ENCODE results near the gene LAMB2. TPM values are rescaled to one million over a fixed set of nuclear protein-coding genes. Genes with fewer than 3 reads are reported as not detected.

LAMB2 gene
- total RNA-seq, 1 experiment from 2014 or later = 40.1 TPM

DNA sequence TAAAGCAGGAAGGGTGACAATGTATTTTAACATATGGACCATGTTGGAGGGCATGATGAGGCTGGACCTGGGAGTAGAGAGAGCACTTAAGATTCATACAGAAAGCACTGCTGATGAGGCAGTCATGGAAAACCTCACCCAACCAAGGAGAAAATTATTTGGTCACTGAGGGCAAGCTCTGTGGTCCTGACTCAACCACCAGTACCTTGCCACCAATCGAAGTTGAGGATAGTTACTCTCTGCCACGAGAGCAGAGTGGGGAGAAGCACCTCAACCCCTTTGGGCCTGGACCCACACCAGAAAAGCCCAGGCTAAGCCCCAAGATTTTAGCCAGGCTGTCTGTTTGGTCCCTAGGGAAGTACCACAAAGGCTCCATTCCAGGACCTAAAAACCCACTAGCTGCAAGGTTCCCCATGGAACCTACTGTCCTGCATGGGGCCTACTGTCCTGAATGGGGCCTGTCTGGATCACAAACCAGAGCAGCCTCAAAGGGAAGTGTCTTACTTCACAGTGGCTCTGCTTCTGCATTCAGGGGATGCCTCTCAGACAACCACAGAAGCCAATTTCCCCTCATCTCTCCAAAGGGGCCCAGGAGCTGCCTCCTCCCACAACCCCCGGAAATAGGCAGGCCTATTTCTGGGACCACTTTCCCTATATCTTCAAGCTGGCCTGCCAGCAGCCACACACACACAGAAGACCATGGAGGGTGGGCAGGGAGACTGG is 29.1 kb upstream of the LAMB2 start:
- DNase-seq (ENCODE audit: low read depth) = no peak

DNA sequence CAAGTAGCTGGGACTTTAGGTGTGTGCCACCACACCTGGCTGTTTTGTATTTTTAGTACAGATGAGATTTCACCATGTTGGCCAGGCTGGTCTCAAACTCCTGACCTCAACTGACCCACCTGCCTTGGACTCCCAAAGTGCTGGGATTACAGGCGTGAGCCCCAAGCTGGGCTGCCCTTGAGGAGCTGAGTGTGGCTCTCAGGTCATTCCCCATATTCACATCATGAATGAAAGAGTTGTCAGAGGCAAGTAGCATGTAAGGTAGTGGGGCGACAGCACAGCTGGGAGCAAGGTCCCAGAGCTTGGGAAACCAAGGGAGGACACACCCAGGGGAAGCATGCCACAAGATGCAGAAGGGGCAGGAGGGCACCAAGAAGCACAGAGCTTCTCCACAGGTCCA is 28.3 kb upstream of the LAMB2 start:
- no peak for DNase-seq (ENCODE audit: low read depth)

- DNase-seq (ENCODE audit: low read depth) = no peak
These were observed 25.9 kb upstream of the LAMB2 start for GRCh38 chr3:49158792-49159191.

DNA sequence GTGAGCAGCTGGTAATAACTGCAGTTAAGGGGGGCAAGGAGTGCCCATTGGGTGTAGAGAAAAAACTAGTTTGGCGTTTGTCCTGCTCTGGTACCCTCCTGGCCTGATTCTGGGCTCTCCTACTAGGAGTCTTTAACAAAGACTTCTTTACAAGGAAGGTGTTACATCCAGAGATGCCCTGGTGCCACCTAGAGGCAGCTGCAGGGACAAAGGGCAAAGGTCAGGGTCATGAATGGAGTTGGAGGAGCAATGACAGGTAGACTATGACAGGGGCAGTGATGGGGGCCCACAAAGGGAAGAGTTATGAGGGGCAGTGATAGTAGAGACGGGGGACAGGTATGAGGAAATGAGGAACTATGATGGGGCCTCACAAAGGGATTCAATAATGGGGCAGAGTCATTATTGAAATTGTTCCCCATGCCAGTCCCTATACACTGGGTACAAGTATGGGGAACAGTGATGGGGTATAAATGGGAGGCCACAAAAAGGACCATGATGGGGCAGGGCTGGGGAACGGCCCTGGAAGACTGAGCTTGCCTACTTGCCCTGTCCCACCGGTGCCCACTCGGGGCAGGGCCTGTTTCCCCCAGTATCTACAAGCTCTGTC is 25.4 kb upstream of the LAMB2 start:
- DNase-seq (ENCODE audit: low read depth) = peak; percentile 21

GRCh38 chr3:49157289-49157688 is 24.4 kb upstream of the LAMB2 start:
- no peak for DNase-seq (ENCODE audit: low read depth)

- DNase-seq (ENCODE audit: low read depth) = no peak
These were observed 20.6 kb upstream of the LAMB2 start for GRCh38 chr3:49153349-49153912.

GRCh38 chr3:49151610-49152009 is 18.8 kb upstream of the LAMB2 start:
- no peak for DNase-seq (ENCODE audit: low read depth)

- DNase-seq (ENCODE audit: low read depth) = no peak
These were observed 15.3 kb upstream of the LAMB2 start for GRCh38 chr3:49148159-49148558.

- no peak for DNase-seq (ENCODE audit: low read depth)
These were observed 7.2 kb upstream of the LAMB2 start for GRCh38 chr3:49140080-49140479.

GRCh38 chr3:49135499-49135898 is 2.6 kb upstream of the LAMB2 start:
- no peak for DNase-seq (ENCODE audit: low read depth)

DNA sequence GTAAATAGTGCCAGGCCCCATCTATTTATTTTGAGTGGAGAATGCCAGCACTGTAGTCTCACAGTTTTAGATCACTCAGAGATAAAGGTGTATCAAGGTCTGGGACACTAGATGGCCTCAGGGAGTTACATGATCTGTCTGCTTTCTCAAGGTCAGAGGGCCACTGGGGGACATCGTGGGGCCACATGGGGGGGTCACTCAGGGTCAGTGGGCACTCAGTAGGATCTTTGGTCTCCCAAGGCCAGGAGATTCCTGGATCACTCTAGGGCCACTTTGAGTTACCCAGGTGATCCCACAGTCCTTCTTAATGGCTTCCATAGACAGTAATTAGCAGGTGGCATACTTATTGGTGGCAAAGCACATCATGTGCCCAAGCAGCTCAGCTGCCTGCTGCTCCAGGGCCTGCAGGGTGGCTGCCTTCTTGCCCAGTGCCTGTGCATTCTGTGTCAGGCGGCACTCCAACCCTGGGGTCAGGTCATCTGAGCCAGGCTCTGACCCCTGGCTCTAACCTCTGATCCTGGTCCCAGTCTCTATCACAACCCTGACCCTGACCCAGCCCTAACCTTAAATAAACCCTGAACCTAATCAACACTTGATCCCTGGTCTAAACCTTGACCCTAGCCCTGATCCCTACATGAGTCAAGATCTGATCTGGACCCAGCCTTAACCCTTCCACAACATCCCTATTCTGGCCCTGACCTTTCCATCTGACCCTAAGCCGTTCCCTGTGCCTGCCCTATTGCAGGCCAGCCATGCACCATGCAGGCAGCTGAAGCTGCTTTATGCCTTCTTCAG is 1.8 kb upstream of the LAMB2 start:
- DNase-seq (ENCODE audit: low read depth) = no peak

DNA sequence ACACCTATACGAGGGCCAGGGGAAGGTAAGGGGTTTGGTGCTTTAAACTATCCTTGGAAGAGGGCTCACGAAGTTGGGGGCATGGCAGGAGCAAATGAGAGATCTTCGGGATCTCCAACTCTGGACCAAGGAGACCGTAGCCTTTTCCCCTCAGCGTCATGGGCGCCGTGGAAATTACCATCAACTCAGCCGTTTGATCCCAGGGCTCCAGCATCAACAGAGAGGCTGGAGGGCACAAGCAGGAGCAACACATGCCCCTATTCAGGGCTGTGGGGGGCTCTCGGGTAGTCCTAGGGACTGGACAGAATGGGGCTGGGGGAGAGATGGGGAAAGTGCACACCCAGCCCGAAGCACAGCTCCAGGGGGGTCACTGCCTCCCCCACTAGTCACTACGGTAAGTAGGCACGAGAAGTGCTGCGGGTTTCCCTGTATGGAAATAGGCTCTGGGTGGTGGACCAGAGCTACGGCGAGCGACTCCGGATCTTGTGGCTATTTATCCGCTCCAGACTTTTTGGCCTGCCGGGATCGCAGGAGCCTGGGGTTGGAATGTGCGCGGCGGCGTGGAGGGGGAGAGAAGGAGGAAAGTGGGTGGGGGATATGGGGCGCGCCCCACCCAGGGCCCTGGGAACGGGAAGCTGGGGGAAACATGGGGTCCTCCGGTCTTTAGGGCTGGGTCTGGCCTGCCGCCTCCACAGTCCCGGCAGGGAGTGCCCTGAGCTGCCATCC is 539 bp upstream of the LAMB2 start:
- peak; percentile 82 for DNase-seq (ENCODE audit: low read depth)

GRCh38 chr3:49132073-49132436 is 795 bp downstream of the LAMB2 start:
- no peak for DNase-seq (ENCODE audit: low read depth)

DNA sequence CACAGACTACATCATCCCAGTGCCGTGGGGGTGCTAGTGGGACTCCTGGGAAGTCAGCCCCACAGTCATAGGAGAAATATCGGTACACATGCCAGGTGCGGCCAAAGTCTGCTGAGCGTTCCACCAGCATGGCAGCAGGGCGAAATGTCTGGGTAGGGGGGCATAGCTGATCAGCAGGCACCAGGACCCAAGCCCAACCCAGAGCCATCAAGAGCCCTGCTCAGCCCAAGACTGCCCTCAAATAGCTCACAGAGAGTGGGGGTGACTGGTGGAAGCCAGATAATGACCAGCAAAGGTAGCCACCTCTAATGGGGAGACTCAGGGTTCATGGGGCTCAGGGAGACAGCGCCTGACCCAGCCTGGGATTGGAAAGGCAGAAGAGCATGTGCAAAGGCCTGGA is 1.3 kb downstream of the LAMB2 start:
- no peak for DNase-seq (ENCODE audit: low read depth)

DNA sequence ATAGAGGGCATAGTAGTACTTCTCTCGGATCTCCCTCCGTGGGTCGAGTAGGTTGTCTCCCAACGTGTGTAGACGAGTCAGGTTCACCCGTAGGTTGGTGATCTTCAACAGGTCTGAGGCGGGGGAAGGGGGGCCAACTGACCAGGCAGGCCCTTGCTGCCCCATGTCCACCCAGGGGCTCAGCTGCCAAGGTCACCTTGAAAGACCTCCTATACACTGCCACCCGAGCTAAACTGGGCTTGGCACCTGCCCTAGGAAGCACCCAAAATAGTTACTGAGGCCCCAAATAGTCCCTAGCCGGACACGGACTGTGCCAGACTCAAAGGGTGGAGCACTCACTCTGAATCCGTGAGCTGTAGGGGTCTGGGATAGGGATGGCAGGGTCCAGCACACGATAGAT is 1.8 kb downstream of the LAMB2 start:
- DNase-seq (ENCODE audit: low read depth) = no peak

- DNase-seq (ENCODE audit: low read depth) = no peak
These were observed 7.7 kb downstream of the LAMB2 start for GRCh38 chr3:49124991-49125670.

DNA sequence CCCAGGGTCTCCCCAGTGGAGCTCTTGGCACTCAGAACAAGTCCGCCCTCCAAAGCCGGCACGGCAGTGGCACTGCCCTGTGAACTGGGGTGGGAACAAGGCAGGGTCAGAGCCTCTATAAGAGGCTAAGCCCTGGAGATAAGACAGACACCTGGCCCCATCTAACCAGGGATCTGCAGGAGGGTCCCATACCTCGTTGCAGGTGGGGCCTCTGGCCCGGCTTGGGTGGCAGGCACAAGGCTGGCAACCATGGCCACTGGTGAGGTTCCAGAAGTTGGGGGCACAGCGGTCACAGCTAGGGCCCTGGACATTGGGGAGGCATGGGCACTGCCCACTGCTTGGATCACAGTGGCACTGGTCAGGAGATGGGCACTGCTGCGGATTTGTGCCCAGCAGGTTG is 8.6 kb downstream of the LAMB2 start:
- DNase-seq (ENCODE audit: low read depth) = no peak

GRCh38 chr3:49123687-49124086 is 9.2 kb downstream of the LAMB2 start:
- DNase-seq (ENCODE audit: low read depth) = no peak

DNA sequence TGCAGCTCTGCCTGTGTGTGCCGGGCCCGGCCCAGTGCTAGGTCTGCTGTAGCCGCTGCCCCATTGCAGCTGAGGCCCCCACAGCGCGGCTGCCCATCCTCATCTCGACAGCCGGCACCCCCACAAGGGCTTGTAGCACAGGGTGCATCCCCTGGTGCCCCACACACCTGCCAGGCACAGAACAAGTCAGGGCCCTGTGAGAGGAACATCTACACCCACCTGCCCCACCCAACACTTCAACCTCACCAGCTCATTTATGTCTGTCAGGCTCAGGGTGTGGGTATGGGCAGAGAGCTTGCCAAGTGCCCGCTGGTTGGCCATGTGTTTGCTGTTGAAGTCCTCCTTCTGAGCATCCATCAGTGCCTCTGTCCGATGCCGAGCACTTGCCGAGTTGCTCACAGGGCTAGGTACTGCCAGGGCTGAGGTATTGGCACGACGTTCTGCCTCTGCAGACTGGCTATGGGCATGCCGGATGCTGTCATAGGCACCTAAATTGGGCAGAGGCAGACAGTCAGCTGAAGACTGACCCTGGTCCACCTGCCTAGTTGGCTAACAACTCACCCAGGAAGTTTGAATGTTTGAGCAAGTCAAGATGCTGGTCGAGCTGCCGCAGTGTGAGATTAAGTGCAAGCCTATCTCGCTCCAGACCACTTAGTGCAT is 9.8 kb downstream of the LAMB2 start:
- DNase-seq (ENCODE audit: low read depth) = no peak

DNA sequence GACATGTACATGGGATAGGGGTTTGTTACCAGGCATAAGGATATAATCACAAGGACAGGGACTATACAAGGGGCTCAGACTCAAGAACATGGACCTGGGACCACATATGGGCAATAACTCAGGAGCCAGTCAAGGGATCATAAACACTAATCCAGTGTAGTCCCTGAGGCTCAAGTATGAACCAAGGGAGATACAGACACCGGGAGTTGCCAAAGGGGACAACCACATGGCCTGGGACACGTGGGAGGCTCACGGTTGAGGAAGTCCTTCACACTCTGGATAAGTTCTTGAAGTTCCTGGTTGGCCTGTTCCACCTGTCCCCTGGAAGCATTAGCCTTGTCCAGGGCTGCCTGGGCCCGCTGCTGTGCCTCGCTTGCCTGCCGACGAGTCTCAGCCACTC is 10.4 kb downstream of the LAMB2 start:
- no peak for DNase-seq (ENCODE audit: low read depth)

DNA sequence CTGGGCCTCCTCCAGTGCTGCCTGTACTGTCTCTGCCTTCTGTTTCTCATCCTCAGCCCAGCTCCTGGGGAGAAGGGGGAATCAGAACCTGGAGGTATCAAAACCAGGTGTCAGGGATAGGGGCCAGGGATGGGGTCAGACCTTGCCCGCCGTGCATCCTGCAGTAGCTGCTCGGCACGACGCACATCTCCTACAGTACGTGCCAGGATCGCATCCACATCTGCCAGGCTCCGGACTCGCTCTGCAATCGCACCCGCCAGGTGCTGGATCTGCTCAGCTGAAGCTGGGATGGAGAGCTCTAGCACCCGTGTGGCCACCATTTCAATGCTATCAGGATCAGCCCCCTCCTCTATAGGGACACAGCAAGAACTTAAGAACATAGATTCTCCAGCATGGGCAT is 10.8 kb downstream of the LAMB2 start:
- DNase-seq (ENCODE audit: low read depth) = no peak
